NB4 (cell line): ENCODE measurements around the gene KCTD5.
"Not testable (repeated sequence)": the region's sequence is repeated elsewhere in the genome, so short reads cannot be mapped to it uniquely, and the experiment has no call there.

ENCODE experiments used
- DNase-seq: peaks from one replicate; pipeline ENCODE4 v3.0.0; 2010; ENCODE audit warnings: low read depth
- H3K4me3 ChIP-seq: one replicate; pipeline ENCODE4 v1.5.1; 2011; ENCODE audit warnings: mild to moderate bottlenecking, low read depth, low read length, moderate library complexity
- MAX ChIP-seq: IDR thresholded peaks from 2 replicates; pipeline ENCODE4 v1.6.1; 2011; ENCODE audit warnings: low read depth, low read length
- MYC ChIP-seq: IDR thresholded peaks from 2 replicates; pipeline ENCODE4 v1.6.1; 2011; ENCODE audit warnings: low read depth, low read length
- POLR2A ChIP-seq: IDR thresholded peaks from 2 replicates; pipeline ENCODE4 v1.6.1; 2011; ENCODE audit warnings: mild to moderate bottlenecking; ENCODE audit not compliant: insufficient read length; ENCODE audit errors: extremely low read depth
- TF ChIP-seq, protein P1 (sequence below): IDR thresholded peaks from one replicate; pipeline ENCODE4 v1.5.1; 2012; ENCODE audit warnings: low read depth, low read length

Gene KCTD5

DNA sequence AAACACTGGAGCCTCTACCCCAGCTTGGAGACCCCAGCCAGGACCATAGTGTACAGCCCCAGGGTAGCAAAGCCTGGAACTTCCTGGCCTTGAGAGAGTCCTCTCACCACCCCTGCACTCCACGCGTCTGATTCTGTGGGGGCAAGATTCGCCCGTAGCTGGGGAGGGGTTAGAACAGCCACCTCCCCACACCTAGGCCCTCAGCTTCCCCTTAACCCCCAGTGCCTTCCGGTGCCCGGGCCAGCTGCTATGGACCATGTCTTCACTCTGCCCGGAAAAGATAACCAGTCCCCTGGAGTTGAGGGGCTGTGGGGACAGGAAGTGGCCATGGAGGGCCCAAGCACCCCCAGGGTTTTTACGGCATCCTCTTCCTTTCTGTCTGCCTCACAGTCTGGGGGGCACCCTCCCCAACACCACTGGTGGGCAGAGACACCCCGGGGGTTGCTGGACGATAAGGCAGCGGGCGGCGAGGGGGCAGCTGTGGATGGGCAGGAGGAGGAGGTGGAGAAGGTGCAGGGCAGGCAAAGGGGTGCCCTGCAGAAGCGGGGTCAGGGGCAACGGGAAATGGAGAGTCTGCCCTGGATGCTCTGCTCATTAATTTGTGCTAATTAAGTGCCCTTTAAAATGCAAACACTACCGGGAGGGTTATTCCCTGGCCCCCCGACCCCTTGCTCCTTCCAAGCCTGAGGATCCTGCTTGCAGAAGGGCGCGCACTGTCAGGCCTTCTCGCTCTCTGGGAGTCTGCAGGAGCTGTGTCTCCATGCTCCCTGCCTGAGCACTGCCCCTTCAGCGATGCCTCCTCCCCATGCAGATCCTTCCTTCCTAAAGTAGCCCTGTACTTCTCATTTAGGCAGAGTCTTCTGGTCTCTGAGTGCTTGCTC is 35.3 kb downstream of the KCTD5 start:
- no peak for TF ChIP-seq POLR2A
- TF ChIP-seq MYC = no peak
- no peak for TF ChIP-seq MAX
- TF ChIP-seq, protein P1, sequence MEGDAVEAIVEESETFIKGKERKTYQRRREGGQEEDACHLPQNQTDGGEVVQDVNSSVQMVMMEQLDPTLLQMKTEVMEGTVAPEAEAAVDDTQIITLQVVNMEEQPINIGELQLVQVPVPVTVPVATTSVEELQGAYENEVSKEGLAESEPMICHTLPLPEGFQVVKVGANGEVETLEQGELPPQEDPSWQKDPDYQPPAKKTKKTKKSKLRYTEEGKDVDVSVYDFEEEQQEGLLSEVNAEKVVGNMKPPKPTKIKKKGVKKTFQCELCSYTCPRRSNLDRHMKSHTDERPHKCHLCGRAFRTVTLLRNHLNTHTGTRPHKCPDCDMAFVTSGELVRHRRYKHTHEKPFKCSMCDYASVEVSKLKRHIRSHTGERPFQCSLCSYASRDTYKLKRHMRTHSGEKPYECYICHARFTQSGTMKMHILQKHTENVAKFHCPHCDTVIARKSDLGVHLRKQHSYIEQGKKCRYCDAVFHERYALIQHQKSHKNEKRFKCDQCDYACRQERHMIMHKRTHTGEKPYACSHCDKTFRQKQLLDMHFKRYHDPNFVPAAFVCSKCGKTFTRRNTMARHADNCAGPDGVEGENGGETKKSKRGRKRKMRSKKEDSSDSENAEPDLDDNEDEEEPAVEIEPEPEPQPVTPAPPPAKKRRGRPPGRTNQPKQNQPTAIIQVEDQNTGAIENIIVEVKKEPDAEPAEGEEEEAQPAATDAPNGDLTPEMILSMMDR = no peak
- no peak overlapping the region for H3K4me3 ChIP-seq
- no peak for DNase-seq

- no peak for DNase-seq
- TF ChIP-seq MAX = no peak
- TF ChIP-seq, protein P1 = no peak
- H3K4me3 ChIP-seq = no peak overlapping the region
Observed at GRCh38 chr16:2719328-2720063, 37.2 kb downstream of the KCTD5 start.

- TF ChIP-seq, protein P1 = no peak
- no peak for TF ChIP-seq MYC
- no peak for TF ChIP-seq POLR2A
- TF ChIP-seq MAX = no peak
- DNase-seq = no peak
- peak within 1 kb of the TSS; percentile 40 for H3K4me3 ChIP-seq
Observed at GRCh38 chr16:2720064-2720457, 37.7 kb downstream of the KCTD5 start, which contains the start of gene PRSS27. Gene PRSS27 (minus strand): TSS chr16:2720224. CDS start chr16:2720160, 64 bp downstream.

DNA sequence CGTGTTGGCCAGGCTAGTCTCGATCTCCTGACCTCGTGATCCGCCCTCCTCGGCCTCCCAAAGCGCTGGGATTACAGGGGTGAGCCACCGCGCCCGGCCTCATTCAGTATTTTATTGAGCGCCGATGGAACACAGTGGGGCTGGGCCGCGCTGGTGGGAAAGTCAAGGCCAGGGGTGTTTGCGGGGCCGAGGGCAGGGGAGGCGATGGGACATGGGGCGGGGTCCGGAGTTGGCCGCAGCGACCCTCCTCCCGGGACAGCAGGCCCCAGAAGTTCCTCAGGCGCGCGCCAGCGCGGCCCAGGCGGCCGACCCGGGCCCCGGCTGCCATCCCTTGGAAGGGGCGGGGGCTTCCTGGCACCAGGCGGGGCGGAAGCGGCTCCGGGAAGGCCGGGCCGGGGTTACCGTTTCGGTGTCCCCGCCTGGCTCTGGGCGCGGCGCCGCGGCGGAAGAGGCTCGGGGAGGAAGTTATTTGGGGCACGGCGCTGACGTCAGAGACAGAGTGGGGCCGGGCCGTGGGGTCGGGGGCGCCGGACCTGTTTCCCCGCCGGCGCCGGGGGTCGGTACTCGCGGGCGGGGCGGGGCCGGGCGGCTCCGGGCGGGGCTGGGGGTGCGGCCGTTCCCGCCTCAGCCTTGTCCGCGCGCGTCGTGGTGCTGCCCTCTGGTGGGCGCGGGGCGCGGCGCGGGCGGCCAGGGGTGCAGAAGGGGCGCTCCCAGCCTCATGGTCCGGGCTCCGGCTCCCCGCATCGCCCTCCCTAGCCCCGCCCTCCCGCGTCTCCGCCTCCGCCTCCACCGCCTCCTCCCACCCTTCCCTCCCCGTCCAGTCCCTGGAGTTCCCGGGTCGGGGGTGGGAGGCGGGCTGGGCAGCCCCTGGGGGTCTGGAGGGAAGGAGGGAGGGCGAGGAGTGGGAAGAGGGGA is 38.7 kb downstream of the KCTD5 start:
- DNase-seq = peak; percentile 90
- peak overlapping the region; percentile 69 for H3K4me3 ChIP-seq
- TF ChIP-seq MAX = no peak; the same call in 1 of the 2 replicates
- peak; percentile 59 for TF ChIP-seq POLR2A
- TF ChIP-seq, protein P1 = peak; percentile 48
- peak; percentile 64 for TF ChIP-seq MYC

DNA sequence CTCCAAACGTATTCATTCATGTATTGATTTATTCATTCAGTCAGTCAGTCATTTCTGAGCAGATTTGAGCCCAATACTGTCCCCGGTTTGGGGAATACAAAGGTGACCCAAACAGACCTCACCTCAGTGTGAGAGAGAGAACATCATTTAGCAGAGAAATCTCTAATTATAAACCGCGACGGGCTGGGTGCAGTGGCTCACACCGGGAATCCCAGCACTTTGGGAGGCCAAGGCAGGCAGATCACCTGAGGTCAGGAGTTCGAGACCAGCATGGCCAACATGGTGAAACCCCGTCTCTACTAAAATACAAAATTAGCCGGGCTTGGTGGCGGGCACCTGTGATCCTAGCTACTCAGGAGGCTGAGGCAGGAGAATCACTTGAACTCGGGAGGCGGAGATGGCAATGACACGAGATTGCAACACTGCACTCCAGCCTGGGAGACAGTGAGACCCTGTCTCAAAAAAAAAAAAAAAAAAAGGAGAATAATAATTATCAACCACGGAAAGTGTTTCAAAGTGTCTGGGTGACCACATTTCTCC is 39.4 kb downstream of the KCTD5 start:
- H3K4me3 ChIP-seq = peak overlapping the region; percentile 69
- not testable (repeated sequence) for DNase-seq
